ENCODE results near the gene SSRP1. TPM values are rescaled to one million over a fixed set of nuclear protein-coding genes. Genes with fewer than 3 reads are reported as not detected.

Gene SSRP1
- total and polyA plus RNA-seq, 9 of the 15 experiments (the other 6 are each of a cell fraction or from before 2014, with no cell fraction given): 91.1 to 416 (median 245) TPM

GRCh38 chr11:57340039-57340615 is 4.4 kb upstream of the SSRP1 start (continued):
- TF ChIP-seq, protein P1, sequence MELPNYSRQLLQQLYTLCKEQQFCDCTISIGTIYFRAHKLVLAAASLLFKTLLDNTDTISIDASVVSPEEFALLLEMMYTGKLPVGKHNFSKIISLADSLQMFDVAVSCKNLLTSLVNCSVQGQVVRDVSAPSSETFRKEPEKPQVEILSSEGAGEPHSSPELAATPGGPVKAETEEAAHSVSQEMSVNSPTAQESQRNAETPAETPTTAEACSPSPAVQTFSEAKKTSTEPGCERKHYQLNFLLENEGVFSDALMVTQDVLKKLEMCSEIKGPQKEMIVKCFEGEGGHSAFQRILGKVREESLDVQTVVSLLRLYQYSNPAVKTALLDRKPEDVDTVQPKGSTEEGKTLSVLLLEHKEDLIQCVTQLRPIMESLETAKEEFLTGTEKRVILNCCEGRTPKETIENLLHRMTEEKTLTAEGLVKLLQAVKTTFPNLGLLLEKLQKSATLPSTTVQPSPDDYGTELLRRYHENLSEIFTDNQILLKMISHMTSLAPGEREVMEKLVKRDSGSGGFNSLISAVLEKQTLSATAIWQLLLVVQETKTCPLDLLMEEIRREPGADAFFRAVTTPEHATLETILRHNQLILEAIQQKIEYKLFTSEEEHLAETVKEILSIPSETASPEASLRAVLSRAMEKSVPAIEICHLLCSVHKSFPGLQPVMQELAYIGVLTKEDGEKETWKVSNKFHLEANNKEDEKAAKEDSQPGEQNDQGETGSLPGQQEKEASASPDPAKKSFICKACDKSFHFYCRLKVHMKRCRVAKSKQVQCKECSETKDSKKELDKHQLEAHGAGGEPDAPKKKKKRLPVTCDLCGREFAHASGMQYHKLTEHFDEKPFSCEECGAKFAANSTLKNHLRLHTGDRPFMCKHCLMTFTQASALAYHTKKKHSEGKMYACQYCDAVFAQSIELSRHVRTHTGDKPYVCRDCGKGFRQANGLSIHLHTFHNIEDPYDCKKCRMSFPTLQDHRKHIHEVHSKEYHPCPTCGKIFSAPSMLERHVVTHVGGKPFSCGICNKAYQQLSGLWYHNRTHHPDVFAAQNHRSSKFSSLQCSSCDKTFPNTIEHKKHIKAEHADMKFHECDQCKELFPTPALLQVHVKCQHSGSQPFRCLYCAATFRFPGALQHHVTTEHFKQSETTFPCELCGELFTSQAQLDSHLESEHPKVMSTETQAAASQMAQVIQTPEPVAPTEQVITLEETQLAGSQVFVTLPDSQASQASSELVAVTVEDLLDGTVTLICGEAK (IDR thresholded peaks at IDR 0.05): no peak
- TF ChIP-seq, protein P1 (CRISPR knock-in tag; IDR thresholded peaks at IDR 0.05): no peak
- peak; percentile 20; the same call in 1 of the 2 replicates for TF ChIP-seq STAG1 (CRISPR knock-in tag; IDR thresholded peaks at IDR 0.05; ENCODE audit: borderline replicate concordance)
- TF ChIP-seq DPF2 (IDR thresholded peaks at IDR 0.05): no peak
- peak; percentile 72 for TF ChIP-seq BHLHE40 (IDR thresholded peaks at IDR 0.05; ENCODE audit: low read length)
- no peak for TF ChIP-seq YBX1 (IDR thresholded peaks at IDR 0.05)
- TF ChIP-seq ZNF239 (CRISPR knock-in tag; IDR thresholded peaks at IDR 0.05): no peak
- TF ChIP-seq, protein P2, sequence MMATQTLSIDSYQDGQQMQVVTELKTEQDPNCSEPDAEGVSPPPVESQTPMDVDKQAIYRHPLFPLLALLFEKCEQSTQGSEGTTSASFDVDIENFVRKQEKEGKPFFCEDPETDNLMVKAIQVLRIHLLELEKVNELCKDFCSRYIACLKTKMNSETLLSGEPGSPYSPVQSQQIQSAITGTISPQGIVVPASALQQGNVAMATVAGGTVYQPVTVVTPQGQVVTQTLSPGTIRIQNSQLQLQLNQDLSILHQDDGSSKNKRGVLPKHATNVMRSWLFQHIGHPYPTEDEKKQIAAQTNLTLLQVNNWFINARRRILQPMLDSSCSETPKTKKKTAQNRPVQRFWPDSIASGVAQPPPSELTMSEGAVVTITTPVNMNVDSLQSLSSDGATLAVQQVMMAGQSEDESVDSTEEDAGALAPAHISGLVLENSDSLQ (IDR thresholded peaks at IDR 0.05): peak; percentile 97
- TF ChIP-seq ATF7 (IDR thresholded peaks at IDR 0.05): peak; percentile 29; the same call in 1 of the 2 replicates
- peak in 1 of 2 experiments; percentile 77; a peak in 2 of 4 replicates for TF ChIP-seq RCOR1 (IDR thresholded peaks at IDR 0.05; ENCODE audit: borderline replicate concordance in 1 of 2, low read depth in 2 of 2, low read length in 2 of 2)
- TF ChIP-seq CTCF (IDR thresholded peaks at IDR 0.05 in 2 of 3, conservative IDR thresholded peaks at IDR 0.05 in 1 of 3; ENCODE audit: insufficient read depth in 2 of 3, low read depth in 1 of 3, low read length in 3 of 3): peak; percentile 66 to 81 (median 77)
- no peak; the same call in 1 of the 2 replicates for TF ChIP-seq TFAP4 (CRISPR knock-in tag; IDR thresholded peaks at IDR 0.05; ENCODE audit: borderline replicate concordance)
- TF ChIP-seq MITF (IDR thresholded peaks at IDR 0.05): no peak

Measured in K562 (cell line).